ENCODE results near the gene TMEM97.

Gene TMEM97

DNA sequence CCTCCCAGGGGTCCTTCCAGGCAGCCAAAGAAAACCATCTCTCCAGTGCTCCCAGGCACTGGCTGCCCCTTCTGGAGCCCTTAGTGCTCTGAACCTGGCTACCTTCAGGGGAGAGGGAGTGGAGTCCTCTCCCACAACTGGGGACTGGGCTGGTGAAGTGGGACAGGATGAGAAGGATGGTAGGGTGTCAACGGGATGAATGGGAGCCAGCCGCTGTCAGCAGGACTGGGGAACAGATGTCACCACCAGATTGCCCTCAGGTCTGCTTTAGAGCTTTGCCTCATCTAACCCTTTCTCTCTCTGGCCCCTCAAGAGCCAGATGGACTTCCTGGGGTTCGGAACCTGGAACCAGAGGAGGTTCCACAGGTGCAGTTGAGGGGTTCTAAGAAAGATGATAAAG lies 46.5 kb downstream of the TMEM97 start:
- DNase-seq: no peak

DNA sequence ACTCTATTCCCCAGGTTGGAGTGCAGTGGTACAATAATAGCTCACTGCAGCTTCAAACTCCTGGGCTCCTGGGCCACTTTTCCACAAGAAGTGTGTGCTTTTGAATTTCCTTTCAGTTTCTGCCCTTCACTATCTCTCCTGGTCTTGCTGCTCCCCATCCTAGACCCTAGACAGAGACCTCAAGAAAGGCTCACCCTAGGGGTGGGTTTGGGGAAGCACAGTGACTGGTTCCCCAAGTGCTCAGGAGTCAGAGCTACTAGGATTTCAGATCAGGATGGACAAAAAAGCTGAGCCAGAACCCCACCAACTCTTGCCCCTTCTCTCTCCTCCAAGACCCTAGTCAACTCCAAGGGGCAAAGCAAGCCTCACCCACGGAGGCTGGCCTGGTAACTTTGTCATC lies 47.6 kb downstream of the TMEM97 start:
- no peak for DNase-seq

DNA sequence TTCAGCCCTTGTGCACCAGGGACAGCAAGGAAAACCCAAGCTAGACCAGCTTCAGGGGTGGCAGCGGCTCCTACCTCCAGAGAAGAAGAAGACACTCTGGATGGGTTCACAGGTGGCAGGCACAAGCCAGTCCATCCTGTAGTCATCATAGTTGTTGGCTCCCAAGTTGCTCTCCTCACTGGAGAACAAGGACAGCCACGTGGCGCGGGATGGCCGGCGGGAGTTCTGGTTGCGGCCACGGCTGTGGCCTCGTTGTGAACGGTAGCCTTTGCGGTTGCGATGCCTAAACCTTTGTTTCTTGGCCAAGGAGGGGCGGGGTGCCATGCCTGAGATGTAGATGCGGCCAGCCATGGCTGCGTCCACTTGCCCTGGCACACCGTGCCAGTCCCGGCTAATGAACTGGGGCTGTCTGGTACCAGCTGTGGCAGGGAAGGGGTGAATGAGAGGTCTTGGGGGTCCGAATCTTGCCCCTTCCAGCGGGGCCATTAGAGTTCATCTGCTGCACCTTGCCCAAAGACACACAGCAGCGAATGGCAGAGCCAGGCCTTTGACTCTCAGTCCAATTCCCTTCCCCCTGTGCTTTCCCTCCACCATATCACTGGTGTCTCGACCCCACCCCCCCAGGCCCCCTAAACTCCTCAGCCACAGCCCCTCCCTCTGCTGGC lies 48.8 kb downstream of the TMEM97 start:
- no peak for DNase-seq

DNA sequence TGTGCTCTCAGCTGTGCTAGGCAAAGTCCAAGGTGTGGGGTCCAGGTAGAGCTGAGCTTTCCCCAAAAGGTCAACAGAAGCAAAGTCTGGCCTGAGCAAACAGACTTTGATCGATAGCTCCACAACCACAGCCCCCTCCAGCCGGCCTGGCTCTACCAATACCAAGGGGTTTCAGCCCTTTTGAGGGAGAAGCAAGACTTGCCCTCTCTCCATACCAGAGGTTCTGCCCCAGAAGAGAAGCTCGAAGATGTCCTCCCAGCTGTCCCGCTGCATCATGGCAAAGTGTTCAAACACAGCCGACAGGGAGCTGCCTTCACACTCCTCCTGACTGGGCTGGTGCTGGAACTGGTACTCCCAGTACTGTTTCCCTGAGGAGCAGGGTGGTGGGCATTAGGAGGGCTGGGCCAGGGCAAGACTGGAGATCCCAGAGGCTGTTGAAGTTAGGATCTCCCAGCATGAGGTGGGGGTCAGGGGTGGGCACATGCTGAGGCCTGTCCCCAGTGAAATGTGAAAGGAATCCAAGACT lies 49.4 kb downstream of the TMEM97 start:
- no peak for DNase-seq

DNA sequence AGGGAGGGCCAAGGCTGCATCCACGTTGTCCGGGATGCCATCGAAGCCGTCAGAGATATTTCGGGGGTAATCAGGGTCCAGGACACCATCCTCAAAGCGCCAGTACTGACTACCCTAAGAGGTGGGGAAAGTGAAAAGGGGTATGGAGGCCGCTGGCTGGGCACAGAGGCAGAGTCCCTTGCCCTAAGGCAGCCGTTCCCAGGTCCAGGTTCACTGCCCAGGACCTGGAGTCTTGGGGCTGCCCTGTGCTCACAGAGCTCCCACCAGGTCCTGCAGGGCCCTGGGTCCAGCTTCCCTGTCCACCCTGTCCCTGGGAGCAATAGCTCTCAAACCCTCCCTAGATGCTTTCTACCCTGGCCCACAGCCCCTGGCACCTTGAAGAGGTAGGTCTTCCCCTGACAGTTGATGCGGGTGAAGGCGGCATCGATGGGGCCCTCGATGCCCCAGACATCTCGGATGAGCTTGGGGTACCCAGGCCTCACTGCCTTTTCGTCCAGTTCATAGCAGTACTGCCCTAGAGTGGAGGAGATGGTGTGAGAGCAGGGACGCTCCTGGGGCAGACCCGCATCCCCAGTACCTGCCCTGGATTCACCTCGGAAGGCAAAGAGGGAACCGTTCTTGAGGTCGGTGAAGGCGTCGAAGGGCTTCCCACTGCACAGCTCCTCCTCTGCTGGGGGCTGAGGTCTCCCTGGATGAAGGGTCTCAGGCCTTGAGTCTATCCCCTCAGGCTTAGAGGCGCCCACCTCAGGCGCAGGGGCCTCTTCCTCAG lies 50.1 kb downstream of the TMEM97 start:
- no peak for DNase-seq

DNA sequence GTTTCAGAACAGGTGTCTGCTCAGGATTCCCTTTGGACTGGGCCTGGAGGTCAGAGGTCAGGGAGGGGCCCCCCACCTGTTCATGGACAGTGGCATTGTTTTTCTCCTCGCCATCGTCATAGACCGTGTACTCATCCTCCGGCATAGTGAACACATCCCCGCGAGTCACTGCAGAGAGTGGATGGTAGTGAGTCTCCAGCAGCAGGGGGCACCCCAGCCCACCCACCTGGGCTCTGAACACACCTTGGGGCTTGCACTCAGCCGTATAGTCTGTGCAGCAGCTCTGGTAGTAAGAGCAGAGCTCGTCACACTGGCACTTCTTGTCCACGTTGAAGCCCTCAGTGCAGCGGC lies 50.7 kb downstream of the TMEM97 start:
- DNase-seq: no peak

DNA sequence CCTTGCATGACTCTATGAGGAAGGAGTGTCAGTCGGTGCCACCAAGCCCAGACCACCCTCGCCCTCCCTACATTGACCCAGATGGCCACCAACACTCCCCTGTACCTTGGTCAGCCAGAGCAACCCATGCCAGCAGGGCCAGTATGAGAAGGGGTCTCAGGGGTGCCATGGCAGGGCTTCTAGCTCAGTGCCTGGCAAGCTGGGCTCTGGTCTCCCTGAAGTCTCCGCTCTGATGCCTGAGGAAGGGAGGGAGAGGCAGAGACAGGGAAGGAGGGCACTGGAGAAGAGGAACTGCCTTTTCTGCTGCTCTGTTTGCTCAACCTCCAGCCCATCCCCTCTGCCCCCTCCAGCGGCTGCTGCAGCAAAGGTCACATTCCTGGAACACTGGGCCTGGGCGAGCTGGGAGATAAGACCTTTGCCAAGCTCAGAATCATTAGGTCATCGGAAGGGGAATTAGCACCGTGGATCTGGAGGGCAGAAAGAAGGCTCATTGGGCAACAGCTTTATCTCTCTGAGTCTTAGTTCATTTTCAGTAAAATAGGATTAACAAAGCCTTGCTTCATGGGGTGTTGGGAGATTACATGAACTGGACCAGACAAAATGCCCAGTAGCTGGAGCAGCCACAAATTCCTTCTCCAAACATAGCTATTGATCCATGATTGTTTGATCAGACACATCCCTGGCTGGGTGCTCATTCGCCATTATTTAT lies 51.2 kb downstream of the TMEM97 start, which contains the start of gene VTN:
TSS of gene VTN (minus strand) at position 273 of the 709 bp plus-strand sequence. CDS start at position 169, 104 bp downstream.
- DNase-seq: no peak

DNA sequence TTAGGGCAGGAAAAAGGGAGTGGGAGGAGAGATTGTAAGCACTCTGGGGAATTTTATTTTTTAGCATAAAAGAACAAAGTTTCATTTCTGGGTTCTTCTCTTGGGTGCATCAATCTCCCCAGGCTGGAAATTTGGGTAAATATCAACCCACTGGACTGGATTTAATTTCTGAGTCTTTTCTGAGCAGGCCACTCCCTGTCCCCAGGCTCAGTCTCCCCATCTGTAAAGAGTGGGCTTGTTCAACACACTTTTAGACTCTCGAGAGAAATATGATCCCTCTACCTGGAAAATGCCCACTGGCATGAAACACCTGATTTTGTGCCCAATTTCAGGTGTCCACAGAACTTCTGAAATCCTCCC lies 51.7 kb downstream of the TMEM97 start:
- no peak for DNase-seq

DNA sequence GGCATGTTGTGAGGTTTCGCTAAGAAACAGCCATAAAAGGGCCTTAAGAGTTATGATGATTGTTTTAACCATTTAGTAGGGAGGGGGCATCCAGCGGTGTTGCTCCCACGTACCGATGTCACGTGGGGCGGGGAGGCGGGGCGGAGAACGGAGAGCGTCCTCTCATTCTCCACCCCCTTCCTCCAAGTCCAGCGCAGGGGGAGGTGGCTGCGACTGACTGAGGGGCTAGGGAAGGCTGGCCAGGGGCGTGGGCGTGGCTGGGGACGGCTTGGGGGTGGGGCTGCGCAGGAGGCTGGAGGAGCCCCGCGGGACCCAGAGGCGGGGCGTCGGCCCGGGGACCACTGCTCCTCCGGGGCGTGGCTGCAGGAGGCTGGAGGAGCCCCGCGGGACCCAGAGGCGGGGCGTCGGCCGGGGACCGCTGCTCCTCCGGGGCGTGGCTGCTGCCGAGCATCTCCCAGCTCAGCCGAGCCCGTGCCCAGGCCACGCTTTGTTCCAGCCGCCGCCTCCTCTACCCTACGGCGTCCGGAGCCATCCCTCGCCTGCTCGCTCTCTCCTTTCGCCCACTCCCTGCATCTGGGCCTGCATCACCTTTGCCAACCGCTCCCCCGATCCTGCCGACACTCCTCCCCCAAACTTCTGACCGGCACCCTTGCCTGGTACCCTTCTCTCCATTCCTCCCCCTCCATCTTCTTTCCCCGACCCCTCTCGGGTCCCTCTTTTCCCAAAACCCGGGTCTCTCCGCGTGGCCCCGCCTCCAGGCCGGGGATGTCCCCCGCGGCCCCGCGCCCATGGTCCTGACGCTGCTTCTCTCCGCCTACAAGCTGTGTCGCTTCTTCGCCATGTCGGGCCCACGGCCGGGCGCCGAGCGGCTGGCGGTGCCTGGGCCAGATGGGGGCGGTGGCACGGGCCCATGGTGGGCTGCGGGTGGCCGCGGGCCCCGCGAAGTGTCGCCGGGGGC lies 52.5 kb downstream of the TMEM97 start, which contains the start of gene SARM1:
TSS of gene SARM1 (plus strand) at position 450 of the 958 bp plus-strand sequence. CDS start at position 789, 339 bp downstream.
- peak in 50 of 51 donors; percentile 12 to 87 (median 67) for DNase-seq

DNA sequence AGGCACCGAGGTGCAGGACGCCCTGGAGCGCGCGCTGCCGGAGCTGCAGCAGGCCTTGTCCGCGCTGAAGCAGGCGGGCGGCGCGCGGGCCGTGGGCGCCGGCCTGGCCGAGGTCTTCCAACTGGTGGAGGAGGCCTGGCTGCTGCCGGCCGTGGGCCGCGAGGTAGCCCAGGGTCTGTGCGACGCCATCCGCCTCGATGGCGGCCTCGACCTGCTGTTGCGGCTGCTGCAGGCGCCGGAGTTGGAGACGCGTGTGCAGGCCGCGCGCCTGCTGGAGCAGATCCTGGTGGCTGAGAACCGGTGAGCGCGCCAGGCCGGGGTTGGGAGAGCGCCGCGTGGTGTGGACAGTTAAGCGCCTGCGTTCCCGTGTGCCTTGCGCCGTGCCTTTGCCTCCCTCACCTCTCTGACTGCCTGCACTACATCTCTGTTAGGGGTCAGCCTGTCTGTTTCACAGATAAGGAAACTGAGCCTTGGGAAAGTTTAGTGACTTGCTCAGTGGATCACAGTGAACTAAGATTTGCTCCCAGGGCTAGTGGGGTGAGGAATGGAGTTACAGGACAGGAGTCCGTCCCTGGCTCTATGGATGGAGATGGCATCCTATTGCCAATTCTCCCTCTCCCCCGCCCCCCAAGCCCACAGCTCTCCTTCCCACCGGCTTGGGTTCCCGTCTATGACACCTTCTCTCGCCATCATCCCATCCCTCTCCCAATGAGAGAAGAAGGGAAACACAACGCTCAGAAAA lies 53.4 kb downstream of the TMEM97 start:
- peak in 12 of 51 donors; percentile 9 to 61 (median 36) for DNase-seq

DNA sequence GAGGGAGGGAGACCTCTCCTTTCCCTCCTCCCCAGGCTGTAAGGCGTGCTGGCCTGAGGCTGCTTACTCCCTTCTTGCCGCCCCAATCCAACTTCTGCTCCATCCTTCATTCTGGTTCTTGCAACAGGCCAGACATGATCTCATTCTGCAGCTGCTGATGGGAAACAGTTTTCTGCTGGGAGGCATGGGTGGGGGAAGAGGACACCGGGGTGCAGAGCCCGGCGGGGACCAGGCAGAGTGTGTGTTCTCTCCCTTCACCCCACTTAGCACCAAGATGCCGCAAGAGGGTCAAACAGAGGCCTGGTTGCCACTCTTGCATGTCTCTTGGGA lies 53.9 kb downstream of the TMEM97 start:
- DNase-seq: no peak

All from hypothalamus (tissue), 51 donors.